Mammary epithelial cell (primary cell): Measurements from ENCODE around the gene DDX50.

Source experiments
- CTCF ChIP-seq, 2 donors: IDR thresholded peaks in 1 of 2; conservative IDR thresholded peaks in 1 of 2; 2 replicates each; pipeline ENCODE4 v1.5.1; 2011 to 2012; ENCODE audit warnings: inconsistent platforms in 2 of 2, low read length in 2 of 2, mild to moderate bottlenecking in 2 of 2, control low read depth in 1 of 2, low read depth in 1 of 2; ENCODE audit not compliant: insufficient read depth in 1 of 2; ENCODE audit errors: extremely low read depth in 1 of 2
- EZH2 ChIP-seq: IDR thresholded peaks from 2 replicates; pipeline ENCODE4 v1.6.1; 2012; ENCODE audit warnings: low read length, inconsistent platforms, borderline replicate concordance

DNA sequence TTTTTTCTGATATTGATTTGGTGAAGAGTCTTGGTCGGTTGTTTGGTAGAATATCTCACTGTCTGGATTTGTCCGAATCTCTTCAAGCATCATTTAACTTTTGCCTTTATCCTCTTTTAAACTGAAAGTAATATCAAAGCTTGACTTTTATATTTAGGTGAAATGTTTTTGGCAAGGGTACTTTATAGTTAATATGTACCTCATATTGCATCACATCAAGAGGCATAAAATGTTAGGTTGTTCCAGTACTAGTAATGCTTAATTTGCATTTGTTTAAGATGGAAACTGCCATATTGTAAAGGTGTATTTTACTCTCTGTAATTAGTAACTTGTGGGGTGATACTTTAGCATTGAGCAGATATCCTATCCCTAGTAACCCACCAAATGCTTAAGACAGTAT lies 37.8 kb downstream of the DDX50 start:
- TF ChIP-seq CTCF (conservative IDR thresholded peaks at IDR 0.05 in 1 of 2, IDR thresholded peaks at IDR 0.05 in 1 of 2; ENCODE audit: extremely low read depth in 1 of 2, insufficient read depth in 1 of 2, low read depth in 1 of 2, low read length in 2 of 2) (no peak), EZH2 (no peak)
